Transverse colon (tissue), 4 donors: ENCODE measurements around the gene NLRC5.

Experiments
- EP300 ChIP-seq: sonication (generic); formaldehyde crosslinking; IDR thresholded peaks from one replicate; pipeline ENCODE4 v1.6.1; 2017; ENCODE audit warnings: antibody characterized with exemption, low read depth
- POLR2A ChIP-seq: fragments of 450-650 bp; IDR thresholded peaks from one replicate; pipeline ENCODE4 v1.6.1; 2016; ENCODE audit warnings: antibody characterized with exemption, mild to moderate bottlenecking, moderate library complexity
- POLR2AphosphoS5 ChIP-seq, 3 donors: sonication (generic); formaldehyde crosslinking; IDR thresholded peaks; one replicate each; pipeline ENCODE4 v1.6.1; 2016; ENCODE audit warnings: antibody characterized with exemption in 3 of 3
- TF ChIP-seq, protein P1 (sequence below), 5 experiments: fragments of 200-600 bp in 3 of 5; fragments of 450-650 bp in 2 of 5; sonication (generic) in 3 of 5; IDR thresholded peaks; 1 replicate in 2 of 5; 2 replicates in 3 of 5; pipeline ENCODE4 v1.5.1; 2016 to 2017; ENCODE audit warnings: antibody characterized with exemption in 5 of 5, inconsistent platforms in 3 of 5, mild to moderate bottlenecking in 2 of 5, moderate library complexity in 1 of 5

DNA sequence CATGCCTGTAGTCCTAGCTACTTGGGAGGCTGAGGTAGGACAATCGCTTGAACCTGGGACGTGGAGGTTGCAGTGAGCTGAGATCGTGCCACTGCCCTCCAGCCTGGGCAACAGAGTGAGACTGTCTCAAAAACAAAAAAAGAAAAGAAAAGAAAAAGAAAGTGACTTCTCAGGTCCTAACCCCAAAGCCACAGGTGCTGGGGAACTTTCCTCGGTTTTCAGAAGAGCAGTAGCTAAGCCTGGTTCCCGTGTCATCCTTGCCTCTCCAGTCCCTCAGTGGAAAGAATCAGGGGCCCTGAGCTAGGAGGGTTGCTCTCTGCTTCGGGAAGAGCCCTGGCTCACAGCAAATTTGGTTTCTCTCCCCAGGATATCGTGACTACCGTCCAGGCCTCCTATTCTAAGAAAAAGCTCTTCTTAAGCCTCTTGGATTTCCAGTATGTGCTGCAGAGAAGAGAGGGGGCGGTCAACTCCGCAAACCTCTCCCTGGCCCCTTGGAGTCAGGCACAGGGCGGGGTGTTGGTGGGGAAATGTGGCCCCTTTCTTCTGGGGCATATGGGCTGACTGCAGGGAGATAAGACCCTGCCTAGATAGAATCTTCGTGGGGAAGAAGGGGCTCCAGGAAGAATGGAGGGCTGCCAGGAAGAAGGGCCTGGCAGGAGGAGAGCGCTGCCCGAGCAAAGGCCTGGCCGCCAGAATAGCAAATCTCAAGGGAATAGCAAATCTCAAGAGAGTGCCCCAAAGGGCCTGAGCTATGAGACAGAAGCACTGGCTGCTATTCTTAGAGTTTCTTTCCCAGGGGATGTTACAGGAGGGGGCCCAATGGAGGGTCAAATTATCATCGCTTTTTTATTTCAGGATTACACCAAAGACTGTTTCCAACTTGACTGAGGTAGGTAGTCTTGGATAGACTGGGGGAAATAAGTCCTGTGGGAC, 8.3 kb upstream of the NLRC5 start:
- TF ChIP-seq, protein P1, sequence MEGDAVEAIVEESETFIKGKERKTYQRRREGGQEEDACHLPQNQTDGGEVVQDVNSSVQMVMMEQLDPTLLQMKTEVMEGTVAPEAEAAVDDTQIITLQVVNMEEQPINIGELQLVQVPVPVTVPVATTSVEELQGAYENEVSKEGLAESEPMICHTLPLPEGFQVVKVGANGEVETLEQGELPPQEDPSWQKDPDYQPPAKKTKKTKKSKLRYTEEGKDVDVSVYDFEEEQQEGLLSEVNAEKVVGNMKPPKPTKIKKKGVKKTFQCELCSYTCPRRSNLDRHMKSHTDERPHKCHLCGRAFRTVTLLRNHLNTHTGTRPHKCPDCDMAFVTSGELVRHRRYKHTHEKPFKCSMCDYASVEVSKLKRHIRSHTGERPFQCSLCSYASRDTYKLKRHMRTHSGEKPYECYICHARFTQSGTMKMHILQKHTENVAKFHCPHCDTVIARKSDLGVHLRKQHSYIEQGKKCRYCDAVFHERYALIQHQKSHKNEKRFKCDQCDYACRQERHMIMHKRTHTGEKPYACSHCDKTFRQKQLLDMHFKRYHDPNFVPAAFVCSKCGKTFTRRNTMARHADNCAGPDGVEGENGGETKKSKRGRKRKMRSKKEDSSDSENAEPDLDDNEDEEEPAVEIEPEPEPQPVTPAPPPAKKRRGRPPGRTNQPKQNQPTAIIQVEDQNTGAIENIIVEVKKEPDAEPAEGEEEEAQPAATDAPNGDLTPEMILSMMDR (IDR thresholded peaks at IDR 0.05), result no peak
- TF ChIP-seq POLR2A, result no peak
- TF ChIP-seq POLR2AphosphoS5 (IDR thresholded peaks at IDR 0.05), result no peak
- no peak for TF ChIP-seq EP300
